H1 (cell line): ENCODE measurements around the gene TNRC6C.

Experiments
- BRCA1 ChIP-seq: IDR thresholded peaks from 2 replicates; pipeline ENCODE4 v1.6.1; 2012; ENCODE audit warnings: low read depth, low read length, improper control_type of control experiment
- CTCF ChIP-seq, 3 experiments: IDR thresholded peaks; 1 replicate in 2 of 3; 2 replicates in 1 of 3; pipeline versions ENCODE4 v1.5.1 to v1.6.1; 2011; ENCODE audit warnings: low read length in 3 of 3, mild to moderate bottlenecking in 3 of 3, inconsistent platforms in 2 of 3, low read depth in 1 of 3, moderate library complexity in 1 of 3; ENCODE audit not compliant: insufficient read depth in 1 of 3; ENCODE audit errors: control extremely low read depth in 1 of 3
- EZH2 ChIP-seq: fragments of 200-600 bp; sonication (generic); IDR thresholded peaks from 2 replicates; pipeline ENCODE4 v1.7.1; 2012; ENCODE audit warnings: low read depth, mild to moderate bottlenecking, moderate library complexity, low read length, inconsistent platforms; ENCODE audit not compliant: severe bottlenecking
- FOSL1 ChIP-seq: IDR thresholded peaks from 2 replicates; pipeline ENCODE4 v1.6.1; 2011; ENCODE audit warnings: mild to moderate bottlenecking, low read depth, low read length, moderate library complexity; ENCODE audit not compliant: insufficient read depth
- HDAC2 ChIP-seq, 2 experiments: fragments of 300-600 bp in 1 of 2; sonication (generic) in 1 of 2; IDR thresholded peaks; 2 replicates each; pipeline ENCODE4 v1.6.1; 2011 to 2012; ENCODE audit warnings: low read depth in 2 of 2, low read length in 2 of 2, mild to moderate bottlenecking in 2 of 2, moderate library complexity in 2 of 2, borderline replicate concordance in 1 of 2, inconsistent platforms in 1 of 2
- KDM4A ChIP-seq: IDR thresholded peaks from one replicate; pipeline ENCODE4 v1.7.1; 2012; ENCODE audit warnings: low read depth, mild to moderate bottlenecking, moderate library complexity, low read length, inconsistent platforms; ENCODE audit not compliant: severe bottlenecking
- NRF1 ChIP-seq: IDR thresholded peaks from 2 replicates; pipeline ENCODE4 v1.6.1; 2011; ENCODE audit warnings: mild to moderate bottlenecking, low read depth, low read length, improper control_type of control experiment
- POLR2A ChIP-seq, 2 experiments: IDR thresholded peaks; 1 replicate in 1 of 2; 2 replicates in 1 of 2; pipeline ENCODE4 v1.6.1; 2011; ENCODE audit warnings: low read depth in 2 of 2, low read length in 2 of 2, mild to moderate bottlenecking in 2 of 2; ENCODE audit errors: control extremely low read depth in 1 of 2
- POLR2AphosphoS5 ChIP-seq: IDR thresholded peaks from 2 replicates; pipeline ENCODE4 v1.6.1; 2011; ENCODE audit warnings: low read depth, low read length
- SRF ChIP-seq: IDR thresholded peaks from 2 replicates; pipeline ENCODE4 v1.6.1; 2011; ENCODE audit warnings: mild to moderate bottlenecking, low read depth, low read length, moderate library complexity

DNA sequence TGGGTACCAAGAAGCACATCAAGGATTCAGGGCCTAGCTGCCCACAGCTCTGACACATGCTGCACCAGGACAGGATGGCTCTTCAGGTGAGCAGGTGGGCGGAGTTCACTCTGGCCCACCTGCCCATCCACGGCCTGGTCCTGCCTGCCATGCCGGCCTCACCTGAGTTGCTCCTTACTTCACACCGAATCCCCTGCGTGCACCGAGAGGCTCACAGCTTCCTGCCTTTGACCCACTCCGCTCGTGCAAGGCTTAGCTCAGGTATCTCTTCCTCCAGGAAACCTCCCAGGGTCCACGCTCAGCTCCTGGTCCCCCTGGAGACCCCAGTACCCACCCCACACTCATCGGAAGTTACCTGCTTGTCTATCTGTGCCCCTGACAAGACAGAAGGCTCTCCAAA lies 21.6 kb upstream of the TNRC6C start:
- no peak for TF ChIP-seq EZH2
- TF ChIP-seq CTCF (IDR thresholded peaks at IDR 0.05; ENCODE audit: control extremely low read depth in 1 of 3, insufficient read depth in 1 of 3, low read depth in 1 of 3, low read length in 3 of 3) = no peak
- TF ChIP-seq KDM4A = no peak
- no peak for TF ChIP-seq FOSL1
- no peak for TF ChIP-seq NRF1
- TF ChIP-seq SRF = no peak
- no peak for TF ChIP-seq POLR2AphosphoS5
- no peak for TF ChIP-seq POLR2A (IDR thresholded peaks at IDR 0.05; ENCODE audit: control extremely low read depth in 1 of 2, low read depth in 2 of 2, low read length in 2 of 2)
- no peak for TF ChIP-seq HDAC2 (IDR thresholded peaks at IDR 0.05; ENCODE audit: borderline replicate concordance in 1 of 2, low read depth in 2 of 2, low read length in 2 of 2)
- no peak for TF ChIP-seq BRCA1
